WI38 (cell line): ENCODE measurements around the gene SST.
"Not testable (repeated sequence)": the region's sequence is repeated elsewhere in the genome, so short reads cannot be mapped to it uniquely, and the experiment has no call there.

Experiments
- H3K4me3 ChIP-seq: 2 replicates; pipeline ENCODE4 v1.5.1; 2011; ENCODE audit warnings: low read depth, mild to moderate bottlenecking, control low read depth, low read length
- TF ChIP-seq, protein P1 (sequence below): IDR thresholded peaks from 2 replicates; pipeline ENCODE4 v1.5.1; 2012; ENCODE audit warnings: low read depth, mild to moderate bottlenecking, control low read depth, low read length

Gene SST

GRCh38 chr3:187665764-187666402, 4.3 kb downstream of the SST start:
- H3K4me3 ChIP-seq: no peak overlapping the region
- TF ChIP-seq, protein P1, sequence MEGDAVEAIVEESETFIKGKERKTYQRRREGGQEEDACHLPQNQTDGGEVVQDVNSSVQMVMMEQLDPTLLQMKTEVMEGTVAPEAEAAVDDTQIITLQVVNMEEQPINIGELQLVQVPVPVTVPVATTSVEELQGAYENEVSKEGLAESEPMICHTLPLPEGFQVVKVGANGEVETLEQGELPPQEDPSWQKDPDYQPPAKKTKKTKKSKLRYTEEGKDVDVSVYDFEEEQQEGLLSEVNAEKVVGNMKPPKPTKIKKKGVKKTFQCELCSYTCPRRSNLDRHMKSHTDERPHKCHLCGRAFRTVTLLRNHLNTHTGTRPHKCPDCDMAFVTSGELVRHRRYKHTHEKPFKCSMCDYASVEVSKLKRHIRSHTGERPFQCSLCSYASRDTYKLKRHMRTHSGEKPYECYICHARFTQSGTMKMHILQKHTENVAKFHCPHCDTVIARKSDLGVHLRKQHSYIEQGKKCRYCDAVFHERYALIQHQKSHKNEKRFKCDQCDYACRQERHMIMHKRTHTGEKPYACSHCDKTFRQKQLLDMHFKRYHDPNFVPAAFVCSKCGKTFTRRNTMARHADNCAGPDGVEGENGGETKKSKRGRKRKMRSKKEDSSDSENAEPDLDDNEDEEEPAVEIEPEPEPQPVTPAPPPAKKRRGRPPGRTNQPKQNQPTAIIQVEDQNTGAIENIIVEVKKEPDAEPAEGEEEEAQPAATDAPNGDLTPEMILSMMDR: no peak

- H3K4me3 ChIP-seq: no peak overlapping the region
- TF ChIP-seq, protein P1: no peak
Measured at GRCh38 chr3:187665010-187665409, 5.2 kb downstream of the SST start.

GRCh38 chr3:187662848-187663409, 7.3 kb downstream of the SST start:
- TF ChIP-seq, protein P1: no peak
- no peak overlapping the region for H3K4me3 ChIP-seq

GRCh38 chr3:187661267-187661666, 8.9 kb downstream of the SST start:
- no peak overlapping the region for H3K4me3 ChIP-seq
- TF ChIP-seq, protein P1: no peak

- TF ChIP-seq, protein P1: no peak
- no peak overlapping the region for H3K4me3 ChIP-seq
Measured at GRCh38 chr3:187651282-187651681, 18.9 kb downstream of the SST start.

- H3K4me3 ChIP-seq: no peak overlapping the region
- TF ChIP-seq, protein P1: no peak
Measured at GRCh38 chr3:187648177-187648576, 22.0 kb downstream of the SST start.

- H3K4me3 ChIP-seq: no peak overlapping the region
- TF ChIP-seq, protein P1: no peak
Measured at GRCh38 chr3:187646906-187647660, 23.1 kb downstream of the SST start.

- H3K4me3 ChIP-seq: not testable (repeated sequence)
Measured at GRCh38 chr3:187645379-187645778, 24.8 kb downstream of the SST start.
